Coronary artery (tissue), 2 donors: Measurements from ENCODE around the gene UGT1A6.

Experiments
- DNase-seq: peaks from one replicate; pipeline ENCODE4 v3.0.0-alpha.2; 2017; ENCODE audit warnings: low spot score
- H3K27ac ChIP-seq, 2 donors: fragments of 200-600 bp; sonication (generic); one replicate each; pipeline ENCODE4 v1.5.1; 2016 to 2019
- H3K4me3 ChIP-seq: fragments of 200-600 bp; sonication (generic); 2 replicates; pipeline ENCODE4 v1.5.1; 2016; ENCODE audit warnings: mild to moderate bottlenecking, moderate library complexity
- TF ChIP-seq, protein P1 (sequence below): fragments of 200-600 bp; sonication (generic); IDR thresholded peaks from one replicate; pipeline ENCODE4 v1.5.1; 2019; ENCODE audit warnings: antibody characterized with exemption

Gene UGT1A6

DNA sequence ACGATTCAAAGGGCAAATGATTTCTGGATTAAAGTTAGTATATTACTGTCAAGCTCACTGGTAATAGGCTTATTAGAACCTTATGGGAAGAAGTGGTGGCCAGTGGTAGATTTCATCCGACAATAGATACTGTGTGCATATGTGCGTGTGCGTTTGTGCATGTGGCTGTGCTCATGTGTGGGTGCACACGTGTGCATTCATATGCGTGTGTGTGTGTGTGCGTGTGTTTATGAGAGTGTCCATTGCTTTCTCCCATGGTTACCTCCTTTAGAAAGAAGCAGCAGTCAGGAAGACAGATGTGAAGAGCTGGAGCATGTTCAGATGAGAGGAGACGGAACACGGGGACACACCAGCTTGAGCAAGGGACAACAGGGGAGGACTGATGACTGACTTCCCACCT lies 76.6 kb downstream of the UGT1A6 start:
- H3K27ac ChIP-seq: no peak overlapping the region
- H3K4me3 ChIP-seq: no peak overlapping the region
- no peak for DNase-seq
- TF ChIP-seq, protein P1, sequence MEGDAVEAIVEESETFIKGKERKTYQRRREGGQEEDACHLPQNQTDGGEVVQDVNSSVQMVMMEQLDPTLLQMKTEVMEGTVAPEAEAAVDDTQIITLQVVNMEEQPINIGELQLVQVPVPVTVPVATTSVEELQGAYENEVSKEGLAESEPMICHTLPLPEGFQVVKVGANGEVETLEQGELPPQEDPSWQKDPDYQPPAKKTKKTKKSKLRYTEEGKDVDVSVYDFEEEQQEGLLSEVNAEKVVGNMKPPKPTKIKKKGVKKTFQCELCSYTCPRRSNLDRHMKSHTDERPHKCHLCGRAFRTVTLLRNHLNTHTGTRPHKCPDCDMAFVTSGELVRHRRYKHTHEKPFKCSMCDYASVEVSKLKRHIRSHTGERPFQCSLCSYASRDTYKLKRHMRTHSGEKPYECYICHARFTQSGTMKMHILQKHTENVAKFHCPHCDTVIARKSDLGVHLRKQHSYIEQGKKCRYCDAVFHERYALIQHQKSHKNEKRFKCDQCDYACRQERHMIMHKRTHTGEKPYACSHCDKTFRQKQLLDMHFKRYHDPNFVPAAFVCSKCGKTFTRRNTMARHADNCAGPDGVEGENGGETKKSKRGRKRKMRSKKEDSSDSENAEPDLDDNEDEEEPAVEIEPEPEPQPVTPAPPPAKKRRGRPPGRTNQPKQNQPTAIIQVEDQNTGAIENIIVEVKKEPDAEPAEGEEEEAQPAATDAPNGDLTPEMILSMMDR: no peak

DNA sequence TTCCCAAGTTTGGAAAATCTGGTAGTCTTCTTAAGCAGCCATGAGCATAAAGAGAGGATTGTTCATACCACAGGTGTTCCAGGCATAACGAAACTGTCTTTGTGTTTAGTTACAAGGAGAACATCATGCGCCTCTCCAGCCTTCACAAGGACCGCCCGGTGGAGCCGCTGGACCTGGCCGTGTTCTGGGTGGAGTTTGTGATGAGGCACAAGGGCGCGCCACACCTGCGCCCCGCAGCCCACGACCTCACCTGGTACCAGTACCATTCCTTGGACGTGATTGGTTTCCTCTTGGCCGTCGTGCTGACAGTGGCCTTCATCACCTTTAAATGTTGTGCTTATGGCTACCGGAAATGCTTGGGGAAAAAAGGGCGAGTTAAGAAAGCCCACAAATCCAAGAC lies 79.5 kb downstream of the UGT1A6 start:
- no peak overlapping the region for H3K27ac ChIP-seq
- H3K4me3 ChIP-seq: no peak overlapping the region
- TF ChIP-seq, protein P1: no peak
- DNase-seq: no peak

DNA sequence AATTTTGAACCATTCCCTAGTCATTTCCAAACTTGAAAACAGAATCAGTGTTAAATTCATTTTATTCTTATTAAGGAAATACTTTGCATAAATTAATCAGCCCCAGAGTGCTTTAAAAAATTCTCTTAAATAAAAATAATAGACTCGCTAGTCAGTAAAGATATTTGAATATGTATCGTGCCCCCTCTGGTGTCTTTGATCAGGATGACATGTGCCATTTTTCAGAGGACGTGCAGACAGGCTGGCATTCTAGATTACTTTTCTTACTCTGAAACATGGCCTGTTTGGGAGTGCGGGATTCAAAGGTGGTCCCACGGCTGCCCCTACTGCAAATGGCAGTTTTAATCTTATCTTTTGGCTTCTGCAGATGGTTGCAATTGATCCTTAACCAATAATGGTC lies 79.9 kb downstream of the UGT1A6 start:
- no peak overlapping the region for H3K27ac ChIP-seq
- TF ChIP-seq, protein P1: no peak
- no peak for DNase-seq
- no peak overlapping the region for H3K4me3 ChIP-seq

DNA sequence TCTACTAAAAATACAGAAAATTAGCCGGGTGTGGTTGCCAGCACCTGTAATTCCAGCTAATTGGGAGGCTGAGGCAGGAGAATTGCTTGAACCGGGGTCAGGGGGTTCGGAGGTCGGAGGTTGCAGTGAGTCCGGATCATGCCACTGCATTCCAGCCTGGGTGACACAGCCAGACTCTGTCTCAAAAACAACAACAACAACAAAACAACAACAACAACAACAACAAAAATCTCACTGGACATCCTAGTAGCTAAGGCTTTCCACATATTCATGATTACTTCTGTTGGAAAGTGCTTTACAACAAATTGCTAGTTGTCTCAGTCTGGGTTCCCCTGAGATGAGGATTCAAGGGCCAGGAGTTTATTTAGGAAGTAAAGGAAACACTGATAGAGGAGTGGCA lies 81.2 kb downstream of the UGT1A6 start:
- TF ChIP-seq, protein P1: no peak
- Histone ChIP-seq H3K27ac (no peak overlapping the region), H3K4me3 (no peak overlapping the region)
- DNase-seq: no peak

DNA sequence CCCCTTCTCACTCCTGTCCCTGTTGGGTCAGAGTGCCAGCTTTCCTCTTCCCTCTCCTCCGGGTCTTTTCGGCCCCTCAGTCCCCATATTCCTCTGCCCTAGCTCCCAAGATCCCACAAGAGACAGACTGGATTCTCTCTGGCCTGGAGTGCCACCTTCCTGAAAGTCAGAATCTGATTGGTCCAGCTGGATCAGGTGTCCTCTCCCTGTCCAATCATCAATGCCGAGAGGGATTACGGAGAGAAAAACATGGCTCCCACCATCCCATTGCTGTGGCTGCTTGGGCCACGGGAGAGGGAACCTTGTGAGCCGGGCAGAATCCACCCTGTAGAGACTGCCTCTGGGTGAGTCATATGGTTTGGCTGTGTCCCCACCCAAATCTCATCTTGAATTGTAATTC lies 82.7 kb downstream of the UGT1A6 start:
- Histone ChIP-seq H3K27ac (no peak overlapping the region), H3K4me3 (no peak overlapping the region)
- no peak for DNase-seq
- TF ChIP-seq, protein P1: no peak

DNA sequence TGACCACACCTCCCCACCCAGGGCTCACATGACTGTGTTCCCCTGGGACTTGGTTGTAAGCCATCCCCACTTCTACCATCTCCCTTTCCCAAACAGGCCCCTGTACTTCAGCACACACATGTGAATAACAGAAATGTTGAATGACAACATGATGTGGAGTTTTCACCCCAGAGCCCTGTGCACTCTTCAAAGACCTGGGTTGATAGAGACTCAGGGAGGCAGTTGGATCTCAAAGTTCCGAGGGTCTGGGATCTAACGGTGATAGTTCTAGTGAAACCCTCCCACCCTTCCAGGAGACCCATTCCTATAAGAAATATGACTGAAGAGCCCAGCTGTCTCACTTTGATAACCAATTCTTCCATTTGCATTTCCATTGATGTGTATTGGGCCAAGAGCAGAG lies 85.3 kb downstream of the UGT1A6 start, which contains the start of gene MROH2A:
TSS of gene MROH2A (plus strand) at position 301 of the 400 bp plus-strand sequence. CDS start 1,029 bp downstream, outside the sequence.
- TF ChIP-seq, protein P1: no peak
- H3K27ac ChIP-seq: no peak within 1 kb of the TSS

DNA sequence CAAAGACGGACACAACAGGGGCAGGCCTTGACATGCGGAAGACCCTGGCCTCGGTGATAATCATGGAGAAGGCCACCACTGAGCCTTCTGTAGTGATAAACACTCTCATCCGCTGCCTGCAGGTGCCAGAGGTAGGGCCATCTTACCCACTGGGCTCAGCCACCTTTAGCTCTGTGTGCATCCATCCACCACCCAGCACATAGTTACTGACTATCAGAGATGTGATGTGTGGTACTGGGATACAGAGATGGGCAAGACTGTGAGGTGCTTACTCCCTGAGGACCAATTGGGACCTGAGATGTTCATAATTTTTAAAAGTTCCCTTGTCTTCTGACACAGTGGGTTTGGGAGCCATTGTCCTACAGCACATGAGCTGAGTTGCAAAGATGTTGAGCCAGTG lies 87.0 kb downstream of the UGT1A6 start:
- TF ChIP-seq, protein P1: no peak
- no peak for DNase-seq
- Histone ChIP-seq H3K27ac (no peak overlapping the region), H3K4me3 (no peak overlapping the region)

More for the DNA sequence above, 85.3 kb downstream of the UGT1A6 start, which contains the start of gene MROH2A:
- DNase-seq: no peak
- H3K4me3 ChIP-seq: no peak within 1 kb of the TSS
